Fibroblast of villous mesenchyme (primary cell): ENCODE results near the gene NUAK1. TPM values are rescaled to one million over a fixed set of nuclear protein-coding genes. Genes with fewer than 3 reads are reported as not detected.
"Not testable (repeated sequence)": the region's sequence is repeated elsewhere in the genome, so short reads cannot be mapped to it uniquely, and the experiment has no call there.

Source experiments
- DNase-seq: peaks from one replicate; pipeline ENCODE4 v3.0.0-alpha.2; 2010; ENCODE audit warnings: low read depth
- H3K4me3 ChIP-seq: 2 replicates; pipeline ENCODE4 v1.5.1; 2011; ENCODE audit warnings: low read depth, mild to moderate bottlenecking, low read length
- CTCF ChIP-seq: IDR thresholded peaks from 2 replicates; pipeline ENCODE4 v1.5.1; 2012; ENCODE audit warnings: low read depth, mild to moderate bottlenecking, low read length; ENCODE audit not compliant: insufficient read depth
- total RNA-seq: library from RNA; depleted of rRNA; stranded (reverse); fragments of >200 nt; gene quantifications from 2 replicates; pipeline ENCODE4 v1.2.3, GENCODE V29; 2012

The NUAK1 gene
- total RNA-seq, 1 donor, result 84.6 TPM

GRCh38 chr12:106149096-106149784, 10.5 kb upstream of the NUAK1 start:
- DNase-seq, result peak; percentile 45
- TF ChIP-seq CTCF, result peak; percentile 81
- H3K4me3 ChIP-seq, result no peak overlapping the region

- no peak for TF ChIP-seq CTCF
- no peak overlapping the region for H3K4me3 ChIP-seq
- no peak for DNase-seq
These were observed 9.2 kb upstream of the NUAK1 start for GRCh38 chr12:106147956-106148355.

DNA sequence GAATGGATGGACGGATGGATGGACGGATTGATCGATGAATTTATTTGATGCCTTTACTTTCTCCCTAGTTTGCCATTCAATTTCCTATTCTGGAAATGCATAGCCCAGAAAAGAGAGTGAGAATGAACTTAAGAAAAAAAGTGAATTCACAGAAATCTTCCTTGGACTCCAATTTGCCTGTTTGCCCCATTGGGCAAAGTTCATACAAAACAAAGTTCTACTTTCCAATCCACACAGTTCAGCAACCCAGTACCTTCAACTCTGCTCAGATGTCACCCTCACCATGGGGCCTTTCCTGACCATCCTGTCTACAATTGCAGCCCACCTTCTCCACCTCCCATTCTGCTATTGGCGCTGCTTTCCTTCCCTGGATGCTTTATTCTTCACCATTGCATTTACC, 8.2 kb upstream of the NUAK1 start:
- no peak for TF ChIP-seq CTCF
- H3K4me3 ChIP-seq, result no peak overlapping the region
- DNase-seq, result no peak

DNA sequence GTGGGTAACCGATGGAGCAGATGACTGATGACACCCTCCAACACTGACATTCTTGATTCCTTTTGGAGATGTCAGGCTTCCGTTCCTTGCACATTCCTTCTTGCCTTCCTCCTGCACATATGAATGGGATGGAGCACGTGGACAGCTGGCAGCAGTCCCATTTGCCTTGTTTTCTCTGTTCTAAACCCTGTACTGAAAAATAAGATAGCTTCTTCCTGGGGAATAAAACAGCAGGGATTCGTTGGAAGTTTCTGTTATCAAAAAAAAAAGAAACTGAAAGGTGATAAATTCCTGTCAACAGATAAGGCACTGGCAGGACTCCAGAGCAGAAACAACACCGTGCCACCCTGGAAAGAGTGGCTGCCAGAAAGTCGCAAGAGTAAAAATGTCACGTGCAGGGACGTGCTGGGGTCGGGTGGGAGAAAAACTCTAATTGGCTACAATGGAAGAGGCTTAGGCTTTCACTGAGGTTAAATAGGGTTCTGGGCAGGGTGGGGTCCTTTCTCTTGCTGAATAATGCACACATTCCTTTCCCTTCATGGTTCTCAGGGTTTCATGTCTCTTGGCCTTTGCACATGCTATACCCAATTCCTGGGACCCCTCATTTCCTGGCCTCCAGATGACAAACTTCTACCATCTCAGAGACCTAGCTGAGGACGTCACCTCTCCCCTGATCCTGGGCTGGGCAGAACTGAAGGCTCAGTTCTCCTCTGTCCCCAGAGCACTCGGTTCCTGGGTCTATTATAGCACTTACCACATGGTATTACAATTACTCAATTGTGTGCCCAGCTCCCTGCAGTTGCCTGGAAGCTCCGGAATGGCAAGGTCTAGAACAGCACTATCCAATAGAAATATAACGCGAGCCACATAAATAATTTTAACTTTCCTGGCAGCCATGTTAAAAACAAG, 7.0 kb upstream of the NUAK1 start:
- H3K4me3 ChIP-seq, result no peak overlapping the region
- no peak for TF ChIP-seq CTCF
- DNase-seq, result no peak

- no peak for TF ChIP-seq CTCF
- H3K4me3 ChIP-seq, result no peak overlapping the region
- no peak for DNase-seq
These were observed 6.1 kb upstream of the NUAK1 start for GRCh38 chr12:106144847-106145246.

GRCh38 chr12:106142591-106143261, 4.0 kb upstream of the NUAK1 start:
- no peak for DNase-seq
- TF ChIP-seq CTCF, result no peak

DNA sequence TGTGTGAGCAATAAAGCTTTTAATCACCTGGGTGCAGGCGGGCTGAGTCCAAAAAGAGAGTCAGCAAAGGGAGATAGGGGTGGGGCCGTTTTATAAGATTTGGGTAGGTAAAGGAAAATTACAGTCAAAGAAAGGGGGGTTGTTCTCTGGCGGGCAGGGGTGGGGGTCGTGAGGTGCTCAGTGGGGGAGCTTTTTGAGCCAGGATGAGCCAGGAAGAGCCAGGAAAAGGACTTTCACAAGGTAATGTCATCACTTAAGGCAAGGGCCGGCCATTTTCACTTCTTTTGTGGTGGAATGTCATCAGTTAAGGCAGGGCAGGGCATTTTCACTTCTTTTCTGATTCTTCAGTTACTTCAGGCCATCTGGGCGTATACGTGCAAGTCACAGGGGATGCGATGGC, 3.2 kb upstream of the NUAK1 start:
- not testable (repeated sequence) for DNase-seq, H3K4me3 ChIP-seq

More at GRCh38 chr12:106142591-106143261, 4.0 kb upstream of the NUAK1 start:
- H3K4me3 ChIP-seq, result no peak overlapping the region
